Peyer's patch (tissue), 4 donors: ENCODE measurements around the gene LAMTOR2. TPM values are rescaled to one million over a fixed set of nuclear protein-coding genes. Genes with fewer than 3 reads are reported as not detected.

Experiments
- DNase-seq, 3 donors: peaks; one replicate each; pipeline ENCODE4 v3.0.0-alpha.2; 2017 to 2019
- H3K27ac ChIP-seq, 4 donors: fragments of 200-600 bp; sonication (generic); one replicate each; pipeline ENCODE4 v1.5.1; 2016 to 2019
- H3K27me3 ChIP-seq, 2 donors: fragments of 200-600 bp; sonication (generic); one replicate each; pipeline ENCODE4 v1.5.1; 2019
- H3K36me3 ChIP-seq, 3 donors: fragments of 200-600 bp; sonication (generic); one replicate each; pipeline ENCODE4 v1.5.1; 2016 to 2019
- H3K4me1 ChIP-seq, 4 donors: fragments of 200-600 bp; sonication (generic); one replicate each; pipeline ENCODE4 v1.5.1; 2016 to 2019
- H3K4me3 ChIP-seq, 4 donors: fragments of 200-600 bp; sonication (generic); 1 replicate in 3 of 4; 2 replicates in 1 of 4; pipeline ENCODE4 v1.5.1; 2016 to 2019; ENCODE audit warnings: mild to moderate bottlenecking in 1 of 4
- H3K9me3 ChIP-seq, 4 donors: fragments of 200-600 bp; sonication (generic); one replicate each; pipeline ENCODE4 v1.5.1; 2016 to 2019; ENCODE audit warnings: mild to moderate bottlenecking in 1 of 4
- CTCF ChIP-seq, 6 experiments: fragments of 450-650 bp in 4 of 6; fragments of 200-600 bp in 2 of 6; sonication (generic) in 1 of 6; IDR thresholded peaks; one replicate each; pipeline ENCODE4 v1.5.1; 2017 to 2019; ENCODE audit warnings: antibody characterized with exemption in 6 of 6, mild to moderate bottlenecking in 3 of 6, moderate library complexity in 1 of 6
- POLR2A ChIP-seq, 2 donors: fragments of 450-650 bp; IDR thresholded peaks; one replicate each; pipeline ENCODE4 v1.5.1; 2017; ENCODE audit warnings: antibody characterized with exemption in 2 of 2, mild to moderate bottlenecking in 2 of 2, moderate library complexity in 2 of 2
- total RNA-seq, 4 donors: library from RNA; depleted of rRNA; stranded (reverse); fragments of >200 nt; gene quantifications; one replicate each; pipeline ENCODE4 v1.1.0, GENCODE V29; 2016

The LAMTOR2 gene
- total RNA-seq, 4 donors from 2014 or later: 40.4 to 75.5 (median 54.1) TPM

- Histone ChIP-seq H3K36me3 (no peaks in the 10 kb centered on the region), H3K4me1 (peaks cover 0 to 17% (median 6%) of the 10 kb centered on the region in 4 donors), H3K27ac (no peak overlapping the region), H3K27me3 (no peaks in the 10 kb centered on the region), H3K9me3 (no peaks in the 10 kb centered on the region), H3K4me3 (no peak overlapping the region)
- TF ChIP-seq POLR2A (IDR thresholded peaks at IDR 0.05) (no peak), CTCF (IDR thresholded peaks at IDR 0.05) (no peak)
- DNase-seq: no peak
Observed at GRCh38 chr1:156079762-156080161, 25.2 kb downstream of the LAMTOR2 start.

- no peaks in the 10 kb centered on the region for H3K9me3 ChIP-seq
- H3K4me3 ChIP-seq: no peak overlapping the region
- TF ChIP-seq POLR2A (IDR thresholded peaks at IDR 0.05): no peak
- H3K36me3 ChIP-seq: no peaks in the 10 kb centered on the region
- DNase-seq: no peak
- no peak overlapping the region for H3K27ac ChIP-seq
- H3K27me3 ChIP-seq: no peaks in the 10 kb centered on the region
- H3K4me1 ChIP-seq: peaks cover 0 to 17% (median 6%) of the 10 kb centered on the region in 4 donors
Observed at GRCh38 chr1:156080241-156080862, 25.8 kb downstream of the LAMTOR2 start.

- no peak overlapping the region for H3K4me3 ChIP-seq
- TF ChIP-seq CTCF (IDR thresholded peaks at IDR 0.05): no peak
- no peak for TF ChIP-seq POLR2A (IDR thresholded peaks at IDR 0.05)
- peaks cover 0 to 17% (median 6%) of the 10 kb centered on the region in 4 donors for H3K4me1 ChIP-seq
- no peaks in the 10 kb centered on the region for H3K9me3 ChIP-seq
- DNase-seq: no peak
- no peaks in the 10 kb centered on the region for H3K36me3 ChIP-seq
- H3K27ac ChIP-seq: no peak overlapping the region
- H3K27me3 ChIP-seq: no peaks in the 10 kb centered on the region
Observed at GRCh38 chr1:156080863-156081179, 26.2 kb downstream of the LAMTOR2 start.

GRCh38 chr1:156081180-156081916, 26.8 kb downstream of the LAMTOR2 start:
- H3K36me3 ChIP-seq: no peaks in the 10 kb centered on the region
- H3K27ac ChIP-seq: no peak overlapping the region
- no peaks in the 10 kb centered on the region for H3K9me3 ChIP-seq
- DNase-seq: no peak
- no peaks in the 10 kb centered on the region for H3K27me3 ChIP-seq
- H3K4me1 ChIP-seq: peaks cover 0 to 17% (median 6%) of the 10 kb centered on the region in 4 donors
- H3K4me3 ChIP-seq: peak overlapping the region; percentile 60 to 90 (median 76)
- no peak for TF ChIP-seq CTCF (IDR thresholded peaks at IDR 0.05)
- TF ChIP-seq POLR2A (IDR thresholded peaks at IDR 0.05): no peak

GRCh38 chr1:156081917-156082308, 27.3 kb downstream of the LAMTOR2 start:
- H3K27ac ChIP-seq: peak overlapping the region in 1 of 4 donors; percentile 58
- no peak for DNase-seq
- H3K4me3 ChIP-seq: peak overlapping the region; percentile 60 to 90 (median 76)
- H3K4me1 ChIP-seq: peaks cover 0 to 17% (median 6%) of the 10 kb centered on the region in 4 donors
- no peak for TF ChIP-seq CTCF (IDR thresholded peaks at IDR 0.05)
- no peak for TF ChIP-seq POLR2A (IDR thresholded peaks at IDR 0.05)
- no peaks in the 10 kb centered on the region for H3K27me3 ChIP-seq
- H3K36me3 ChIP-seq: no peaks in the 10 kb centered on the region
- H3K9me3 ChIP-seq: no peaks in the 10 kb centered on the region
